H9 (cell line): Measurements from ENCODE around the gene GRM3. TPM values are rescaled to one million over a fixed set of nuclear protein-coding genes. Genes with fewer than 3 reads are reported as not detected.

Source experiments
- DNase-seq: peaks from one replicate; pipeline ENCODE4 v3.0.0-alpha.2; 2017
- H2AFZ ChIP-seq: one replicate; pipeline ENCODE4 v1.6.1; 2013; ENCODE audit warnings: mild to moderate bottlenecking, low read length, control low read depth, moderate library complexity
- H2AK5ac ChIP-seq: 2 replicates; pipeline ENCODE4 v1.6.1; 2013; ENCODE audit warnings: low read length, control low read depth, mixed read lengths; ENCODE audit not compliant: insufficient read length
- H2BK120ac ChIP-seq: one replicate; pipeline ENCODE4 v1.6.1; 2013; ENCODE audit warnings: low read depth, mild to moderate bottlenecking, low read length, control low read depth, inconsistent platforms; ENCODE audit not compliant: poor library complexity, severe bottlenecking
- H2BK12ac ChIP-seq: 2 replicates; pipeline ENCODE4 v1.6.1; 2013; ENCODE audit warnings: low read length, control low read depth, mixed read lengths, low read depth; ENCODE audit not compliant: insufficient read length
- H2BK15ac ChIP-seq: 2 replicates; pipeline ENCODE4 v1.6.1; 2013; ENCODE audit warnings: low read depth, low read length, control low read depth
- H2BK20ac ChIP-seq: one replicate; pipeline ENCODE4 v1.6.1; 2013; ENCODE audit warnings: low read depth, mild to moderate bottlenecking, low read length, control low read depth, inconsistent platforms; ENCODE audit not compliant: poor library complexity, severe bottlenecking
- H2BK5ac ChIP-seq: 2 replicates; pipeline ENCODE4 v1.6.1; 2013; ENCODE audit warnings: low read length, control low read depth, mixed read lengths; ENCODE audit not compliant: insufficient read length
- H3K14ac ChIP-seq: 2 replicates; pipeline ENCODE4 v1.6.1; 2013; ENCODE audit warnings: low read length, control low read depth; ENCODE audit not compliant: insufficient read depth
- H3K18ac ChIP-seq: 2 replicates; pipeline ENCODE4 v1.6.1; 2013; ENCODE audit warnings: low read depth, mild to moderate bottlenecking, mixed read lengths, low read length, control low read depth; ENCODE audit not compliant: insufficient read length
- H3K23ac ChIP-seq: 2 replicates; pipeline ENCODE4 v1.6.1; 2013; ENCODE audit warnings: low read length, control low read depth, mixed read lengths, low read depth; ENCODE audit not compliant: insufficient read length
- H3K23me2 ChIP-seq: 2 replicates; pipeline ENCODE4 v1.6.1; 2013; ENCODE audit warnings: low read depth, mild to moderate bottlenecking, mixed read lengths, low read length, control low read depth; ENCODE audit not compliant: insufficient read length, poor library complexity, severe bottlenecking
- H3K27ac ChIP-seq: 2 replicates; pipeline ENCODE4 v1.5.1; 2013; ENCODE audit warnings: low read length, control low read depth, mixed read lengths, low read depth; ENCODE audit not compliant: insufficient read length
- H3K27me3 ChIP-seq: 2 replicates; pipeline ENCODE4 v1.6.1; 2013; ENCODE audit warnings: low read length, control low read depth, inconsistent platforms; ENCODE audit not compliant: insufficient read depth
- H3K4ac ChIP-seq: 2 replicates; pipeline ENCODE4 v1.6.1; 2013; ENCODE audit warnings: low read depth, mild to moderate bottlenecking, control low read depth, inconsistent platforms, low read length, moderate library complexity
- H3K4me1 ChIP-seq: 2 replicates; pipeline ENCODE4 v1.6.1; 2013; ENCODE audit warnings: low read length, control low read depth, inconsistent platforms; ENCODE audit not compliant: insufficient read depth
- H3K4me2 ChIP-seq: 2 replicates; pipeline ENCODE4 v1.6.1; 2013; ENCODE audit warnings: low read length, control low read depth, mixed read lengths; ENCODE audit not compliant: insufficient read length, insufficient read depth
- H3K56ac ChIP-seq: 2 replicates; pipeline ENCODE4 v1.6.1; 2013; ENCODE audit warnings: low read depth, mild to moderate bottlenecking, mixed read lengths, low read length, control low read depth; ENCODE audit not compliant: insufficient read length
- H3K79me1 ChIP-seq: 2 replicates; pipeline ENCODE4 v1.6.1; 2013; ENCODE audit warnings: low read depth, mild to moderate bottlenecking, moderate library complexity, low read length, control low read depth, inconsistent platforms; ENCODE audit not compliant: insufficient read depth, poor library complexity, severe bottlenecking
- H3K79me2 ChIP-seq: 2 replicates; pipeline ENCODE4 v1.6.1; 2013; ENCODE audit warnings: low read length, control low read depth, inconsistent platforms; ENCODE audit not compliant: insufficient read depth
- H3K9ac ChIP-seq: 2 replicates; pipeline ENCODE4 v1.6.1; 2013; ENCODE audit warnings: low read length, control low read depth, mixed read lengths; ENCODE audit not compliant: insufficient read length; ENCODE audit errors: extremely low read depth
- H3K9me3 ChIP-seq: one replicate; pipeline ENCODE4 v1.6.1; 2013; ENCODE audit warnings: low read depth, low read length, inconsistent platforms; ENCODE audit not compliant: control insufficient read depth
- H3T11ph ChIP-seq: one replicate; pipeline ENCODE4 v1.6.1; 2013; ENCODE audit warnings: mild to moderate bottlenecking, low read length, control low read depth, inconsistent platforms
- H4K20me1 ChIP-seq: one replicate; pipeline ENCODE4 v1.6.1; 2013; ENCODE audit not compliant: control insufficient read depth, insufficient read length, insufficient read depth
- H4K5ac ChIP-seq: 2 replicates; pipeline ENCODE4 v1.6.1; 2013; ENCODE audit warnings: low read depth, mild to moderate bottlenecking, mixed read lengths, low read length, control low read depth; ENCODE audit not compliant: insufficient read length
- H4K8ac ChIP-seq: replicated peaks from 2 replicates; pipeline ENCODE4 v1.6.1; 2013; ENCODE audit warnings: low read length, control low read depth, mixed read lengths, low read depth; ENCODE audit not compliant: insufficient read length
- H4K91ac ChIP-seq: 2 replicates; pipeline ENCODE4 v1.6.1; 2013; ENCODE audit warnings: low read depth, mild to moderate bottlenecking, moderate library complexity, mixed read lengths, low read length, control low read depth; ENCODE audit not compliant: insufficient read length
- H3K27ac Mint-ChIP-seq, 3 experiments: 2 replicates in 2 of 3; 3 replicates in 1 of 3; pipeline ENCODE4 v1.8.0; 2020 to 2021; ENCODE audit warnings: mixed read lengths in 3 of 3, mild to moderate bottlenecking in 1 of 3, moderate library complexity in 1 of 3
- H3K27me3 Mint-ChIP-seq: 2 replicates; pipeline ENCODE4 v1.8.0; 2021; ENCODE audit warnings: low read depth, mild to moderate bottlenecking, moderate library complexity, mixed read lengths
- H3K36me3 Mint-ChIP-seq, 3 experiments: 2 replicates in 2 of 3; 3 replicates in 1 of 3; pipeline ENCODE4 v1.8.0; 2020 to 2021; ENCODE audit warnings: low read depth in 3 of 3, mixed read lengths in 3 of 3; ENCODE audit not compliant: insufficient read depth in 1 of 3
- H3K4me1 Mint-ChIP-seq, 2 experiments: 2 replicates each; pipeline ENCODE4 v1.8.0; 2020; ENCODE audit warnings: mixed read lengths in 2 of 2
- H3K4me3 Mint-ChIP-seq, 2 experiments: 2 replicates in 1 of 2; 3 replicates in 1 of 2; pipeline ENCODE4 v1.8.0; 2020 to 2021; ENCODE audit warnings: mild to moderate bottlenecking in 2 of 2, mixed read lengths in 2 of 2, moderate library complexity in 1 of 2
- H3K9me3 Mint-ChIP-seq, 2 experiments: 2 replicates in 1 of 2; 3 replicates in 1 of 2; pipeline ENCODE4 v1.8.0; 2020; ENCODE audit warnings: mild to moderate bottlenecking in 2 of 2, mixed read lengths in 2 of 2, moderate library complexity in 1 of 2
- total RNA-seq: library from RNA; stranded (reverse); gene quantifications from 2 replicates; pipeline ENCODE4 v1.2.1, GENCODE V29; 2021
- TF ChIP-seq, protein P1 (sequence below): fragments of 200-600 bp; sonication (generic); conservative IDR thresholded peaks from 3 replicates; pipeline ENCODE4 v1.8.0; 2021; ENCODE audit warnings: antibody characterized with exemption, mild to moderate bottlenecking

Gene GRM3
- total RNA-seq, 1 experiment from 2014 or later, result 0.15 TPM

DNA sequence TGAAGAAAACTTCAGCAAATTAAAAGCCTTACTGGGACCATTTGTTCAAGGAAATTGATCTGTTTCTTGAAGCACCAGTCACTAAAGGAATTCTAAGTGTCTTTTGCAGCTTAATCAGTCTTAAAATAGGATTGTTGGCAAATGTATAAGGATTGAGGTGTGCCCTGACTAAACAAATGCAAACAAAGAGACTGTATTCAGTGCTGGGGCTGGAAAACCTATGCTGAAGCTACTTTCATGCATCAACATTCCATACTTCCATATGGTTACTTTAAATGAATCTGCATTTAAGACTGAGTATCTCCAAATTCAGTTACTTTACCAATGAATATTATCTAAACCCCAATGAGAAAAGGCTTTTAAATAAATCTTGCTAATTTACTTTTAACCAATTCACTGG, 232.4 kb downstream of the GRM3 start:
- Histone ChIP-seq H3K56ac (no peak overlapping the region), H3K4me1 (no peaks in the 10 kb centered on the region), H2AK5ac (no peak overlapping the region), H3K9ac (no peak overlapping the region), H4K20me1 (no peaks in the 10 kb centered on the region), H3K4me2 (no peak overlapping the region), H3K14ac (no peak overlapping the region), H4K8ac (no peak overlapping the region), H3K23me2 (no peaks in the 10 kb centered on the region), H2BK5ac (no peak overlapping the region), H3K23ac (no peak overlapping the region), H3K9me3 (no peaks in the 10 kb centered on the region), H2BK15ac (no peak overlapping the region), H3K4ac (no peak overlapping the region), H3K79me1 (no peaks in the 10 kb centered on the region), H3K18ac (no peak overlapping the region), H2BK120ac (no peak overlapping the region), H3T11ph (no peak overlapping the region), H3K27ac (no peak overlapping the region), H3K79me2 (no peaks in the 10 kb centered on the region), H4K5ac (no peak overlapping the region), H2BK12ac (no peak overlapping the region), H4K91ac (no peak overlapping the region), H2AFZ (no peak overlapping the region), H2BK20ac (no peak overlapping the region), H3K27me3 (no peaks in the 10 kb centered on the region)
- TF ChIP-seq, protein P1, sequence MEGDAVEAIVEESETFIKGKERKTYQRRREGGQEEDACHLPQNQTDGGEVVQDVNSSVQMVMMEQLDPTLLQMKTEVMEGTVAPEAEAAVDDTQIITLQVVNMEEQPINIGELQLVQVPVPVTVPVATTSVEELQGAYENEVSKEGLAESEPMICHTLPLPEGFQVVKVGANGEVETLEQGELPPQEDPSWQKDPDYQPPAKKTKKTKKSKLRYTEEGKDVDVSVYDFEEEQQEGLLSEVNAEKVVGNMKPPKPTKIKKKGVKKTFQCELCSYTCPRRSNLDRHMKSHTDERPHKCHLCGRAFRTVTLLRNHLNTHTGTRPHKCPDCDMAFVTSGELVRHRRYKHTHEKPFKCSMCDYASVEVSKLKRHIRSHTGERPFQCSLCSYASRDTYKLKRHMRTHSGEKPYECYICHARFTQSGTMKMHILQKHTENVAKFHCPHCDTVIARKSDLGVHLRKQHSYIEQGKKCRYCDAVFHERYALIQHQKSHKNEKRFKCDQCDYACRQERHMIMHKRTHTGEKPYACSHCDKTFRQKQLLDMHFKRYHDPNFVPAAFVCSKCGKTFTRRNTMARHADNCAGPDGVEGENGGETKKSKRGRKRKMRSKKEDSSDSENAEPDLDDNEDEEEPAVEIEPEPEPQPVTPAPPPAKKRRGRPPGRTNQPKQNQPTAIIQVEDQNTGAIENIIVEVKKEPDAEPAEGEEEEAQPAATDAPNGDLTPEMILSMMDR, result no peak
- DNase-seq, result no peak
- Mint-ChIP-seq H3K4me3 (no peak overlapping the region), H3K27ac (no peak overlapping the region), H3K4me1 (peaks cover 0 to 4% of the 10 kb centered on the region in 2 experiments; a peak in 1 of 4 replicates), H3K9me3 (no peaks in the 10 kb centered on the region), H3K36me3 (peaks cover 0 to 2% (median 2%) of the 10 kb centered on the region in 3 experiments; a peak in 2 of 7 replicates), H3K27me3 (no peaks in the 10 kb centered on the region)
